A549 treated with DMSO at 1 μM for 4 hours (cell line): Measurements from ENCODE around the gene ZNF264. TPM values are rescaled to one million over a fixed set of nuclear protein-coding genes. Genes with fewer than 3 reads are reported as not detected.

Experiments
- total RNA-seq: library from RNA; stranded (reverse); fragments of 200-300 nt; extraction: Qiagen RNA extraction; gene quantifications from 5 replicates; pipeline ENCODE4 v1.2.3, GENCODE V29; 2022; ENCODE audit warnings: low read depth

Gene ZNF264
- 6.7 to 9.4 TPM (median 8.1 TPM) in 5 replicates for total RNA-seq

GRCh38 chr19:57191141-57192076 is at the start of gene ZNF264:
Gene ZNF264 (plus strand): TSS chr19:57191500. CDS start chr19:57191914, 414 bp downstream.

GRCh38 chr19:57167385-57167784 is 23.9 kb upstream of the ZNF264 start, which contains the start of gene DUXA:
Gene DUXA (minus strand): TSS chr19:57167485. CDS start chr19:57167443, 42 bp downstream.

GRCh38 chr19:57240311-57241090 is 49.2 kb downstream of the ZNF264 start, which contains the start of gene ZNF805:
Gene ZNF805 (plus strand): TSS chr19:57240632. CDS start chr19:57240892, 260 bp downstream.

Other genes with a start within 250 kb of the ZNF264 start
- gene USP29, start 71.5 kb upstream of the ZNF264 start, total RNA-seq: 0.02 TPM in 1 of 5 replicates, not detected in the others
- not detected in 5 replicates for gene ZIM3, start 46.3 kb upstream of the ZNF264 start, total RNA-seq
- not detected in 5 replicates for gene DUXA, start 24.0 kb upstream of the ZNF264 start, total RNA-seq
- 0.15 to 0.40 TPM (median 0.26 TPM) in 5 replicates for gene AURKC, start 39.5 kb downstream of the ZNF264 start, total RNA-seq
- 1.5 to 2.6 TPM (median 2.1 TPM) in 5 replicates for gene ZNF805, start 49.1 kb downstream of the ZNF264 start, total RNA-seq
- gene ZNF460, start 89.0 kb downstream of the ZNF264 start, total RNA-seq: 0.82 to 1.4 TPM (median 1.1 TPM) in 5 replicates
- 1.5 to 2.2 TPM (median 1.6 TPM) in 5 replicates for gene ZNF543, start 129.0 kb downstream of the ZNF264 start, total RNA-seq
- gene ZNF304, start 159.8 kb downstream of the ZNF264 start, total RNA-seq: 1.9 to 2.4 TPM (median 2.1 TPM) in 5 replicates
- gene TRAPPC2B, start 172.1 kb downstream of the ZNF264 start, total RNA-seq: 14.3 to 16.1 TPM (median 15.7 TPM) in 5 replicates
- gene ZNF547, start 172.1 kb downstream of the ZNF264 start, total RNA-seq: 1.1 to 1.9 TPM (median 1.5 TPM) in 5 replicates
- 4.0 to 4.7 TPM (median 4.4 TPM) in 5 replicates for gene ZNF548, start 198.4 kb downstream of the ZNF264 start, total RNA-seq
- 4.2 to 6.8 TPM (median 4.7 TPM) in 5 replicates for gene ZNF17, start 219.7 kb downstream of the ZNF264 start, total RNA-seq
- 15.2 to 17.6 TPM (median 16.7 TPM) in 5 replicates for gene ZNF749, start 243.8 kb downstream of the ZNF264 start, total RNA-seq